NCI-H774 (cell line): ENCODE results near the gene PACSIN2.
"Not testable (repeated sequence)": the region's sequence is repeated elsewhere in the genome, so short reads cannot be mapped to it uniquely, and the experiment has no call there.

Experiments
- DNase-seq: peaks from one replicate; lab custom pipeline; 2025; lab: John Stamatoyannopoulos, UW

The PACSIN2 gene

GRCh38 chr22:42925598-42925997 is 89.4 kb downstream of the PACSIN2 start:
- DNase-seq, result no peak

DNA sequence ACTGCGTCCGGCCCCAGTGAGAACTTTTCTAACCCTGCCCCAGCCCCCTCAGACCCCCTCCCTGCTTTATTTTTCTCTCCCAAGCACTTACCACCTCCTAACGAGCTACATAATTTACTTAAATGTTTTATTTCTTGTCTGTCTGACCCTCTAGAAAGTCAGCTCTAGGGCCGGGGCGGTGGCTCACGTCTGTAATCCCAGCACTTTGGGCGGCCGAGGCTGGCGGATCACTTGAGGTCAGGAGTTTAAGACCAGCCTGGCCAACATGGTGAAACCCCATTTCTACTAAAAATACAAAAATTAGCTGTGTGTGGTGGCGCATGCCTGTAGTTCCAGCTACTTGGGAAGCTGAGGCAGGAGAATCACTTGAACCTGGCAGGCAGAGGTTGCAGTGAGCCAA is 89.9 kb downstream of the PACSIN2 start:
- not testable (repeated sequence) for DNase-seq

DNA sequence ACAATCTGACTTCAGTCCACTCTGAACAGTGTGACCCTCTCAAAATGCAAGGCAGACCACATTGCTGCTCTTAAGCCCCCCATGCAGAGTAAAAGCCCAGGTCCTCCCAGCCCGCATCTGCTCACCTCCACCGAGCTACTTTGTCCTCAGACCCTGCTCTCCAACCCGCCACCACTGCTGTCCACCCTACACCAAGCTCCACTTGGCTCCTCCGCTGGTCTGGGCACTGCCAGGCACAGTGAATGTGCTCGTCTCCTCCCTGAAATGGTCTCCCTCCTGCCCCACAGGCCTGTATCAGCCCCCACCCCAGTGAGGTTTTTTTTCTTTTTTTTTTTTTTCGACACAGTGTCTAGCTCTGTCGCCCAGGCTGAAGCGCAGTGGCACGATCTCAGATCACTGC is 90.5 kb downstream of the PACSIN2 start:
- DNase-seq, result no peak

DNA sequence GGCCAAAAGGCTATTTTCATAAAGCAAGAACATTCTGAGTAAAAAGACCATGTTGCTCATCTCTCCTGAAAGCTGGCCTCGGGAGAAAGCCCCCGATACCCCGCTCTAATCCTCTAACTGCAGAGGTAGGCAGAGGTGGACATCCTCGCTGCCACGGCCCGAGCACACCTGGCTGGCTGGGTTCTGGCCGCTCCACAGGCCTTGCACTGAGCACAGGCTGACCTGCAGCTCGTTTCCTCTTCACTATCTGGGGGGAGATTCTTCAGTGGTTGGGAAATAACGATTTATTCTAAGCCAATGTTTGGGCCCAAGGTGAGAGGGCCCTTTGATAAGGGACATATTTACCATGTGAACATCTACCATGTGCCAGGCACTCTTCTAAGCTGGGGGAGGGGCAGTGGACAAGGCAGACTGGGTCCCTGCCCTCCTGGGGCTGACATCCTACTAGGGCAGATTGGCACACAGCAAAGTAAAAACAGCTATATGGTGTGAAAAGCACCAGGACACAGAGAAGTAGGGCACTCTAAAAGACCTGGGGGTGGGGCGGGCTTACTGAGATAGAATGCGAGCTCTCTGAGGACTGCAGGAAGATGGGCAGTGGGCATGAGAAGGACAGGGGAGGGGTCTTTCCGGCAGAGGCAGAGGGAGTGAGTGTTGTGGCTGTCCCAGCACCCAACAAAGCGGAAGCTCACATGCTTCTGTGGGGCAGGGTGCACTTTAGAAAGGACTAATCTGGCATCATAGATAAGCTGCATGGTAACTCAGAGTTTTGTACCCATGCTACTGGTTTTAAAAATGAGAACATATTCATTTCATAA is 92.4 kb downstream of the PACSIN2 start:
- no peak for DNase-seq

- DNase-seq, result no peak
These were observed 94.7 kb downstream of the PACSIN2 start for GRCh38 chr22:42920101-42920820.

GRCh38 chr22:42919199-42919598 is 95.8 kb downstream of the PACSIN2 start:
- DNase-seq, result no peak

DNA sequence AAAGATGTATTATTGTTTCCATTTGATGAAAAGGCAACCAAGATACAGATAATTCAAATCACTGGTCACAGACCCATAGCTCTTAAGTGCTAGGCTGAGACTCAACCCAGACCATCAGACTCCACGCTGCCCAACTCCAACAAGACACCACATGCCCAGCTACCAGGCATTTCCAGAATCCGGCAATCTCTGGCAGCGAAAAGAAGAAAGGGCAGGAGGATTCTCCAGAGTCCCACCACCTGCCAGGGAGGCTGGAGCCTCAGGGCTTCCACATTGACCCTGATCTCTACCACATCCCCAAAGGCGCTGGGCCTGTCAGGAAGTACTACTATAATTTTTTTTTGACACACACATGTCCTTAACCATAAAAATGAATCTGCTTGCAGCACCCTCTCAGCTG is 96.4 kb downstream of the PACSIN2 start:
- DNase-seq, result no peak

GRCh38 chr22:42917358-42917757 is 97.6 kb downstream of the PACSIN2 start:
- DNase-seq, result not testable (repeated sequence)

DNA sequence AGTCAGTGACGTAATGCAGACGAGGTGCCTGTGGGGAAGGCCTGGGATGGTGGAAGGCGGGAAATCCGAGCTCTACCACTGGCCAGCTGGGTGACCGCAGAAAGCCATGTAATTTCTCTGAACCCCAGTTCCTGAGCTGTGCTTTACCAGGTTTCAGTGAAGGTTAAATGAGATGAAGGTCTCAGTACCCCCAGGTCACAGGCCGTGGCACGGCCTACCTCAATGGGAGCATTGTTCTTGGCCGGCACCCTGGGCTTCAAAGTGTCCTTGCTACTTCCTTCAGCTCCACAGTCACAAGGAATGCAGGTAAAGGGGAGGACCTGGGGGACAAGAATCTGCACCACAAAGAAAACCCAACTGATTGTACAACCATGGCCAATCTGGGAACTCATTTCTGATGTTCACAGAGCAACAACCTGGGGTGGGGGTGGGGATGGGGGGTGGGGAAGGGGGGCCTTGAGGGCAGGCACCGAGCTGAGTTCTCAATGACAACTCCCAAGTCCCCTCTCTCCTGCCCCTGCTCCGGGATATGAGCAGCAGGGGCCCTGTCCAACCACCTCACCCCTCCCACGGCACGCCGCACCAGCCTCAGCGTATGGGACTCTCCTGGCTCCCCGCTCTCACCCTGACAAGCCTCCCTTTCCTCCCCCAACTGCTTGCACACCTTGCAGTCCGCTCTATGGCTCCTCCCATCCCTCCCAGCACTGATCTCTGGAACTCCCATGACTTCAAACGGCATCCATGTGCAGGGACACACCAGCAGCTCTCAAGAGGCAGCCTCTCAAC is 98.8 kb downstream of the PACSIN2 start:
- no peak for DNase-seq

DNA sequence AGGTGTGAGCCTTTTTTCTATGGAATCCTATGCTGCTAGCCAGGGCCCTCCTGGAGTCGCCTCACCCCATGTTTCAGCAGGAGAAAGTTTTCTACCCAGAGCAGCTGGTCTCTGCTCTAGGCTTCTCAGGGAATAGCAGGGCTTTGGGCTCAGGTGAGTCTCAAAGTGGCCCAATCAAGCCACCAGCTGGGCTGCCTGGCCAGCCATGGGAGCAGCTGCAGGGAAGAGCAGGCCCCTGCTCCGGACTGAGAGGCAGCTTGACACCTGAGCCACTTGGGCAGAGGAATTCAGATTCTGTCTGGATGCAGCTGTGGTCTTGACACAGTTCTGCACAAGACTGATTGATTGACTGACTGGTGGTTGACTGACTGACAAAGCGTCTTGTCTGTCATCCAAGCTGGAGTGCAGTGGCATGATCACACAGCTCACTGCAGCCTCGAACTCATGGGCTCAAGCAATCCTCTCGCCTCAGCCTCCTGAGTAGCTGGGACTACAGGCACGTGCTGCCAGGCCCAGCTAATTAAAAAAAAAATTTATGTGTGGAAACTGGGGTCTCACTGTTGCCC is 100.4 kb downstream of the PACSIN2 start:
- DNase-seq, result no peak

DNA sequence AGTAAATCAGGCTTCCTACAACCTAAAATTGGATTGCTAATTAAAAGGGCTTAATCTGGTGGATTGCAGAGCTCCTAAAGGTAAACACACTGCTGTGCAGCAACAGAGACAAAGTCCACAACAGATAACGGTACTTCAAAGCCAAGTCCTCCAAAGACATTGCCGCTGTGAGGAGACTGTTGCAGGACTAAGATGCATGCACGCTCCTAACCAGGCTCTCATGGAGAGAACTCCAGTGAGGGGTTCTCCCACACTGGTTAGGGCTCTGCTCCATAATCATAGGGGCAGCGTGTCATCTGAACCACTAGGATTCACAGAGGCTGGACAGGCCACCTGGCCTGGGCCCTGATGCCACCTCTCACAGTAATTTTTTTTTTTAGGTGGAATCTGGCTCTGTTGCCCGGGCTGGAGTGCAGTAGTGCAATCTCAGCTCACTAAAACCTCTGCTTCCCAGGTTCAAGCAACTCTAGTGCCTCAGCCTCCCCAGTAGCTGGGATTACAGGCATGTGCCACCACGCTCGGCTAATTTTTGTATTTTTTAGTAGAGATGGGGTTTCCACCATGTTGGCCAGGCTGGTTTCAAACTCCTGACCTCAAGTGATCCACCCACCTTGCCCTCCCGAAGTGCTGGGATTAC is 101.0 kb downstream of the PACSIN2 start:
- DNase-seq, result no peak

DNA sequence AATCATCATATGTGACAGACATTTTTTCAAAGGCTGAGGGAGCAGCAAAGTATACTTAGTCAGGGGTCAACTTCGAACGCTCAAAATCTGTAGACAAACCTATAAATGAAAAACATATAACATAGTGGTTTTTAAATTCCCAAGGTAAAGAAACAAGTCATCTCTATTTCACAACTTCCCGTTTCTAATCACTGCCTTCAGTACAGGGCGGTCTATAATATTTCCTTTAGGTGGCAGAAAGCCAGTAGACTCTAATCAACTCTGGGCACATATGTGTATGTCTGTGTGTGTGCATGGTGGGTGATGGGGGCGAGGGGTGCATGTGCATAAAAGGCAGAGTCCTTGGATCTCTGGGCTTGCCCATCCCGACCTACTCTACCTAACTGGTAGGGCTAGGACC is 102.9 kb downstream of the PACSIN2 start:
- no peak for DNase-seq

DNA sequence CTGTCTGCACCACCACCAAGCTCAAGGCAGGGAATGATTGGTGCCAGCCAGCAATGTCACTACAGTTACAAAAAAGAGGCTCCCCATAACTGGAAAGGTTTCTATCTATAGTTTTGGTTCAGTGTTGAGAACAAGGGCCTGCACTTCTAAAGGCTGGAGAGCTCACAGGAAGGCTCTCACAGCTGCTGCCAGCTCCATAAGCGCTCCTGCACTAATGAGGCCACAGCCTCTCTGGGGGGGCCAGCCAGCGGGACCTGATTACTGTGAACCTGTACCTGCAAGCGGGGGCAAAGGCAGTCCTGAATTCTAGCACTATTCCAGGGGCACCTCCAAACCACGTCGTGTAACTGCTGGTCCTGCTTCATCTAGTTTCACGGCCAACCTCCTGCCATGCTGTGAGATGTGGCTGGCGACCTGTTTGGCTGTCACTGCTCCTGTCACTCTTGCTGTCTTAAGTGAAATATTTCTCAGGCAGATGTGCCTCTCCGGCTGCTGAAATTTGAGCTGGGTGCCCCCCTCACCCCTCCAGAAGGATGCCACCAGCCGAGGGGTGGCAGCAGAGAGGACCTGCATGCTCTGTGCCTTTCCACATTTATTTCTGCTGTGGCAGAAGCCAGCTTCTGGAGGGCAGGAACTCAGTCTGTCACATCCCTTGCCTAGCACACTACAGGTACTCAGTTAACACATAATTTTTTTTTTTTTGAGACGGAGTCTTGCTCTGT is 104.6 kb downstream of the PACSIN2 start:
- no peak for DNase-seq

- DNase-seq, result no peak
These were observed 105.4 kb downstream of the PACSIN2 start for GRCh38 chr22:42909363-42910058.

DNA sequence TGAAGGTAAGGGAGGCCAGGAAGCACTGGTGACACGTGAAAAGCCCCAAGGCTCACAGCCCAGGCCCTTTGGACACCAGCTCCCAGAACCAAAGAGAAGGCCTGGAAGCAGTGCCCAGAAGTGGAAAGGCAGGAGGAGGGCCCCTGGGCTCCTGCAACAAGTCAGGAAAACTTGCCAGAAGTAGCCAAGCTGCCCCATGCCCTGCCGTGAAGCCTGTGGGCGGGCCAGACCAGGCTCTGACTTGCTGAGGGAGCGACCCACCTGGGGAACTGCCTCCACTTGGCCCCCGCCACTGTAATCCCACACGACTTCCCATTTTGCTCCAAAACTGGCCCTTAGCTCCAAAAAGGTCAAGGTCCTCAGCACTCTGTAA is 106.6 kb downstream of the PACSIN2 start:
- no peak for DNase-seq

- no peak for DNase-seq
These were observed 107.3 kb downstream of the PACSIN2 start for GRCh38 chr22:42907404-42908373.

GRCh38 chr22:42906605-42907348 is 108.2 kb downstream of the PACSIN2 start:
- no peak for DNase-seq

DNA sequence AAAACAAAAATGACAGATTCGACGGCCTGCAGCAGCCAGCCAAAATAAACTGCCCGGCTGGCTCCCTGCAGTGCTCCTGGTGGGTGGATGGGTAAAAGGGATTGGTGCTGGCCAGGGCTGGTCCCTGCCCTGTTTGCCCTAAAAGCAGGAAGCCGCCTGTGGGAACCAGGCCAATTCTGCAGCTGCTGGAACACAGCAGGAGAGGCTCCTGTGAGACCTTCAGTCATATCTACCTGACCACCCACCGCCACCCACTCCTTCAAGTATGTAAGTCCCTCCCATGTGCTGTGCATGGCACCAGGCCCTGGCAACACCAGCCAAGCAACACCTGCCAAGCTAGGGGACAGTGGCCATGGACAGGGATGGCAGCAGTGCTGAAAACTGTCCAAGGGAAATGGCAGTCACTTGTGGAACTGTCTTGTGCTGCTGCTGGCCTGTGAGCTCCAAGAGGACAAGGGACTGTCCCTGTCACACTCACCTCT is 109.2 kb downstream of the PACSIN2 start:
- peak; percentile 62 for DNase-seq

DNA sequence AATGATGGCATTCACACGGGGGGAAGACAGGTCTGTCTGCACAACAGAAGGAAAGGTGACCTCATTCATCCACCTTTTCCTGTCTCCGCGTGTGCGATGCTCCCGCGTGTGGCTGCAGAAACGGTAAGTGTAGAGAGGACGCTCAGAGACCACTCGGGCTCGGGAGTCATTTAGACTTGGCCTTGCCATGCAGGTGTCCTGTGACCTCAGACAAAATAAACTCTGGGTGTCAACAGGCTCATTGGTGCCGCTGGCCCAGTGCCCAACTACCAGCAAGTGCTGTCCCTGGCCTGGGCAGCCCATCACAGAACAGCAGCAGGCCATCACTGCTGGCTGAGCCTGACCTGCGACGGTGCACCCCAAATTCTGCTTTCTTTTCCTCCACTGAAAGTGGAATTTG is 109.7 kb downstream of the PACSIN2 start:
- DNase-seq, result no peak
